ENCODE results near the gene TOPBP1.
A peak's percentile ranks its signal among the peaks of the same experiment; 100 is the strongest.

Gene TOPBP1

DNA sequence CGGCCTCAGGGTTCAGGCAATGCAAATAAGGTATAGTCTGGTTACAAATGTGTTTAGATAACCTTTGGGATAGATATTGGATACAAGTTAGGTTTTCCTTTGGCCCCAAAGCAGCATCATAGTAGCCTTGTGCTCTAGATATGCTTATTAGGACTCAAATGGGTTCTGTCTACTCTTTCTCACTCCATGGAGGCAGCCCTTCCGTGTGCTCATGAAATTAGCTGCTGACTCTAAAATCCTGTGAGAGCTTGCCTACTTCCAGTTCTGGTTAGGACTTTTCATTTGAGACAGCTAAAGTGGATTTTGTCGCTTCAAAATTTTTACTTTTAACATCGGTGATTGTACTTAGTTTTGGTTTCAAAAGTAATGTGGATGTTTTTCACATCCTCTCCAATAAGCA is 86.7 kb downstream of the TOPBP1 start:
- Histone ChIP-seq H3K27me3 (ENCODE audit: insufficient read depth, low read length) (no peaks in the 10 kb centered on the region), H3K4me3 (ENCODE audit: low read length) (peak overlapping the region; percentile 87), H3K9ac (ENCODE audit: low read depth, low read length) (peak overlapping the region; percentile 84), H3K27ac (ENCODE audit: low read length) (no peak overlapping the region), H3K4me1 (ENCODE audit: insufficient read depth, low read length) (peaks cover 4% of the 10 kb centered on the region; the same call in 1 of the 2 replicates), H3K36me3 (ENCODE audit: insufficient read depth, low read depth, low read length) (peaks cover 48% of the 10 kb centered on the region), H3K9me3 (ENCODE audit: insufficient read depth, low read depth, low read length) (no peaks in the 10 kb centered on the region)

DNA sequence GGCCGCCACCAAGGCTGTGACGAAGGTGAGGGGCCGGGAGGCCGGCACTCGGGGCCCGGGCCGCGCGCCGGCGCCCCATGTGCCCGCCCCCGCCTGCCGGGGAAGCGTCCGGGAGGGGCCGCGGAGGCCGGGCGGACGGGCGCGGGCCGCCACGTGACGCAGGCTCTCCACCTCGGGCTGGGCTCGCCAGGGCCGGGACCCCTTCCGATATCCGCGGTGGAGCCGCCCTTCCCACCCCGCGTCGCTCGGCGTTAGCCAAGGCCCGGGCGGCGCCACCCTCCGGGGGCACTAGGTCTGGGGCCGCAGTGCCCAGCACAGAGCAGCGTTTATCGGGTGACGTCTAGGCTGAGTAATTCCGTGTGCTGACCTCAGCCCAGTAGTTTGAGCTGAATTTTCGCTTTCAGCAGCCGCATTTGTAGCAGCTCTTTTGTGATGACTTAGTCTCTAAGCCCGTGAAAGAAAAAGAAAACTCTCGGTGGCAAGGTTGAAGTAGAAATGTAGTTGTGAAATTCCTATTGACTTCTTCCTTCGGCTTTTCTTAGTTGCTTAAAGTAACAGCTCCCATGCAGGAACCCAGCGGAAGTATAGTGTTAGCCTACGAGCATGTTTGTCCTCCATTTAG is 87.4 kb downstream of the TOPBP1 start:
- Histone ChIP-seq H3K27ac (ENCODE audit: low read length) (peak overlapping the region; percentile 11), H3K36me3 (ENCODE audit: insufficient read depth, low read depth, low read length) (peaks cover 44% of the 10 kb centered on the region), H3K27me3 (ENCODE audit: insufficient read depth, low read length) (no peaks in the 10 kb centered on the region), H3K9ac (ENCODE audit: low read depth, low read length) (peak overlapping the region; percentile 84), H3K4me1 (ENCODE audit: insufficient read depth, low read length) (peaks cover 4% of the 10 kb centered on the region; the same call in 1 of the 2 replicates), H3K9me3 (ENCODE audit: insufficient read depth, low read depth, low read length) (no peaks in the 10 kb centered on the region), H3K4me3 (ENCODE audit: low read length) (peak overlapping the region; percentile 87)

DNA sequence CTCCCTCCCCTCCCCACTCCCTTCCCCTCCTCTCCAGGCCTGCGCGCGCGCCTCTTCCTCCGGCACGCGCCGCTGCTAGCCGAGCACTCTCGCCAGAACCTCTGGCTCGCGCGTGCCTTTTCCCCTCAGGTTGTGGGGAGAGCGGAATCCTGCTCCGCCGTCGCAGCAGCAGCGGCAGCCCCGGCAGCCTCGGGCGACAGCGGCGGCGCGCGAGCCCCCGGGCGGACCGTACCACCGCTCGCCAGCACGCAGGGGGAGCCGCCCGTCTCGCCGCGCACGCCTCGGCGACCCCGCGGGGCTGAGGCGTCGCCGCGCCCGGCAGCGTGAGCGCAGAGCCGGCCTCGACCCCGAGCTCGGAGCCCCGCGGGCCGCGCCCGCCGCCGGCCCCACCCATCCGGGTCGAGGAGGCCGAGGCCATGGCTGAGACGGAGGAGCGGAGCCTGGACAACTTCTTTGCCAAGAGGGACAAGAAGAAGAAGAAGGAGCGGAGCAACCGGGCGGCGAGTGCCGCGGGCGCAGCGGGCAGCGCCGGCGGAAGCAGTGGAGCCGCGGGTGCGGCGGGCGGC is 88.0 kb downstream of the TOPBP1 start, which contains the start of gene CDV3:
Gene CDV3 (plus strand): TSS at position 58 of the 566 bp plus-strand sequence. CDS start 359 bp downstream, at position 417.
- peak within 1 kb of the TSS; percentile 90 for H3K27ac ChIP-seq (ENCODE audit: low read length)
- H3K36me3 ChIP-seq (ENCODE audit: insufficient read depth, low read depth, low read length): peaks cover 37% of the 10 kb centered on the region
- H3K27me3 ChIP-seq (ENCODE audit: insufficient read depth, low read length): no peaks in the 10 kb centered on the region
- no peaks in the 10 kb centered on the region for H3K9me3 ChIP-seq (ENCODE audit: insufficient read depth, low read depth, low read length)
- peaks cover 4% of the 10 kb centered on the region; the same call in 1 of the 2 replicates for H3K4me1 ChIP-seq (ENCODE audit: insufficient read depth, low read length)
- H3K4me3 ChIP-seq (ENCODE audit: low read length): peak within 1 kb of the TSS; percentile 87
- H3K9ac ChIP-seq (ENCODE audit: low read depth, low read length): peak within 1 kb of the TSS; percentile 85

DNA sequence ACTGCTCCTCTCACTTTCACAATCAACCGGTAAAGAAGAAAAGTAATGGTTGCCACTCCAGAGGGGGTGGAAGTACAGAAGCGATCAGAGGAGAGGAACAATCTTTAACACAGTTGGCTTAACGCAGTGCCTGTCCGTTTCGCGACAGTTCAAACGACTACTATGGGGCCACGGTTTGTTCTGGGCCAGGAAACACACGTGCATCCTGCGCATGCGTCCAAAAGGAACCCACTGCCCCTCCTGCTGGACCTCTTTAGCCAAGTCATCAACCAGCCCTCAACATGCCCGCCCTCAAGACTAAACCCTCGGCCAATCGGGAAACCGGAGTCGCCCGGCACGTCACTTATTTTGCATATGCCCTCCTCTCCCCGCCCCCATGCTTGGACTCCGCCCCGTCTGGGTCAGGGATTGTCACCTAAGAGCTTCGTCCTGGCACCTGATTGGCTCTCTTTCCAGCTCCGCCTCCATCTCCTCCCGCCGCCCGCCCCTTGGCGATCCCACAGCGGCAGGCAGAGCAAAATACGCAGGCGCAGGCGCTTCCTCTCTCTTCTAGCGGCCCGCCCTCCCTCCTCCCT is 88.6 kb downstream of the TOPBP1 start:
- Histone ChIP-seq H3K9me3 (ENCODE audit: insufficient read depth, low read depth, low read length) (no peaks in the 10 kb centered on the region), H3K27ac (ENCODE audit: low read length) (peak overlapping the region; percentile 90), H3K4me3 (ENCODE audit: low read length) (peak overlapping the region; percentile 69), H3K36me3 (ENCODE audit: insufficient read depth, low read depth, low read length) (peaks cover 32% of the 10 kb centered on the region), H3K27me3 (ENCODE audit: insufficient read depth, low read length) (no peaks in the 10 kb centered on the region), H3K4me1 (ENCODE audit: insufficient read depth, low read length) (peaks cover 4% of the 10 kb centered on the region; the same call in 1 of the 2 replicates), H3K9ac (ENCODE audit: low read depth, low read length) (peak overlapping the region; percentile 85; the same call in 1 of the 2 replicates)

DNA sequence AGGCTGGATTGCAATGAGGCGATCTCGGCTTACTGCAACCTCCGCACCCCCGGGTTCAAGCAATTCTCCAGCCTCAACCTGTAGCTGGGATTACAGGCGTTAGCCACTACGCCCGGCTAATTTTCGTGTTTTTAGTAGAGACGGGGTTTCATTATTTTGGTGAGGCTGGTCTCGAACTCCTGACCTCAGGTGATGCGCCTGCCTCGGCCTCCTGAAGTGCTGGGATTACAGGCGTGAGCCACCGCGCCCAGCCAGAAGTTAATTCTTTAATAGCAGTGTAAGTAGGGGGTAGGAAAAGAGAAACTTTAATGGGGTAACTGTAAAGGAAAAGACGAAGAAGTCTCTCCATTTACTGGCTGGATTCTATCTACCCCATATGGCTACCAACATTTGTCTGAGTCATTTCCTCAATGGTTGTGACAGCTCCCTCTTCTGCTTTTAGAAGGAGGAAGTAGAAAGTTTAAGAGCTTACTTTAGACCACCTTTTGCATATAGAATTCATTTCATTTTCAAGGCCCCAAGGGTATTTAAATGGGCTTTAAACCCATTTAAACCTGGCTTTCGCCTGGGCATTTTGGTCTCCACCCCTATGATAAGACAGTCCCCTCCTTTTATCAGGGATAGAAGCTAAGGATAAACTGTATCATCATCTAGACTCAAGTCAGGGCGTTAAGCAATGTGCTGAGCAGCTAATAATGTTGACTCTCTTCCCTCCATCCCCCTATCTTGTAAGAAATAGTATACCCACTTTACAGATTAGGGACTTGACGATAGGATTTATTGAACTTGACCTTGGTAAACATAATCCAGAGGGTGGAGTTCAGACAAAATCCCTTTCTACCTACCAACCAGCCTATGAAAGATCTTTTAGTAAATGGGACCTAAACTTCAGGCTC is 89.3 kb downstream of the TOPBP1 start:
- H3K27me3 ChIP-seq (ENCODE audit: insufficient read depth, low read length): no peaks in the 10 kb centered on the region
- no peaks in the 10 kb centered on the region for H3K9me3 ChIP-seq (ENCODE audit: insufficient read depth, low read depth, low read length)
- peak overlapping the region; percentile 90 for H3K27ac ChIP-seq (ENCODE audit: low read length)
- H3K9ac ChIP-seq (ENCODE audit: low read depth, low read length): peak overlapping the region; percentile 85; the same call in 1 of the 2 replicates
- H3K4me1 ChIP-seq (ENCODE audit: insufficient read depth, low read length): peaks cover 4% of the 10 kb centered on the region; the same call in 1 of the 2 replicates
- peaks cover 24% of the 10 kb centered on the region for H3K36me3 ChIP-seq (ENCODE audit: insufficient read depth, low read depth, low read length)
- H3K4me3 ChIP-seq (ENCODE audit: low read length): peak overlapping the region; percentile 63

DNA sequence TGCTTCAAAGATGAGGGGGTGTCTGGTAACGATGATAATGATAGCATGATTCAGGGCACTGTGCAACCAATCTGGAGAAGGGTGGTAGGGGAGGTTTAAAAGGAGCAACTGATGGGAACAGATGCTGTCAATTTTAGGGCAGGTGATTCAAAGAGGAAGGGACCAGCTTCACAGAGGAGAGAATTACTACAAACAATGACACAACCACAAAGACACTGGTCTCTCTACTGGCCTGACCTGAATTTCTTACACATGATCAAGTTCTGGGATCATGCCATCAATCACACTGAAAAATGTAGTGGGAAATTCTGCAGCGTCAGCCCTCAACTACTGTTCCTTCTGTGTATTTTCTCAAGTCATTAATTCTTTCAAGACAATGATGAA is 90.8 kb downstream of the TOPBP1 start:
- H3K27me3 ChIP-seq (ENCODE audit: insufficient read depth, low read length): no peaks in the 10 kb centered on the region
- peaks cover 12% of the 10 kb centered on the region for H3K36me3 ChIP-seq (ENCODE audit: insufficient read depth, low read depth, low read length)
- no peaks in the 10 kb centered on the region for H3K9me3 ChIP-seq (ENCODE audit: insufficient read depth, low read depth, low read length)
- no peak overlapping the region for H3K9ac ChIP-seq (ENCODE audit: low read depth, low read length)
- no peak overlapping the region for H3K27ac ChIP-seq (ENCODE audit: low read length)
- H3K4me1 ChIP-seq (ENCODE audit: insufficient read depth, low read length): peaks cover 4% of the 10 kb centered on the region; the same call in 1 of the 2 replicates
- no peak overlapping the region for H3K4me3 ChIP-seq (ENCODE audit: low read length)

DNA sequence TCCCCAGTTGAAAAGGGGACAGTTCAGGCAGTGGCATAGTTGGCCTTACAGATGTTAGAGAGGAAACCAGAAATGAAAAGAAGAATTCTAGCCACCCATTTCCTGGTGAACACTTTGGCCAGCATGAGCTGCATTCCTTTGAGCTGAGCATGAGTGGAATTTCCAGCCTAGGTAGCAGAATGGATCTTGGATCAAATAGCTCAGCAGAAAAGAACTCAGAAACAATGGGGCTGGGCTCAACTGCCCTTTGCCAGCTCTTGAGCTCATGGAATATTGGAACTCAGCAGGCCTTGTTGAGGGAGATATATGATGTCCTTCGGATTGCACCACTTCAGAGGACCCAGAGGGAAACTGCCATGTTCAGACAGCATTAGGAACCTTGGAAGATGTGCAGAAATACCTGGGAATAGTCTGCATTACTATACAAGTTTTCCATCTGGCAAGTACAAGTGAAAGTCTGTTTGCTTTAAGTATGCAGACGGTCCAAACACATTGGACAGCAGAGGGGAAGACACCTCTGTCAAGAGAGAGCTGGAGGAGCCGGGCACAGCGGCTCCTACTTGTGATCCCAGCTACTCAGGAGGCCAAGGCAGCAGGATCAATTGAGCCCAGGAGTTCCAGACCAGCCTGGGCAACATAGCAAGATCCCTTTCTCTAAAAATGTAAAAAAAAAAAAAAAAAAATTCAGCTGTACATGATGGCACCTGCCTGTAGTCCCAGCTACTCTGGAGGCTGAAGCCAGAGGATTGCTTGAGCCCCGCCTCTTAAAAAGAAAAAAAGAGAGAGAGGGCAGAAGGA is 91.4 kb downstream of the TOPBP1 start:
- H3K4me3 ChIP-seq (ENCODE audit: low read length): no peak overlapping the region
- H3K9me3 ChIP-seq (ENCODE audit: insufficient read depth, low read depth, low read length): no peaks in the 10 kb centered on the region
- H3K4me1 ChIP-seq (ENCODE audit: insufficient read depth, low read length): peaks cover 4% of the 10 kb centered on the region; the same call in 1 of the 2 replicates
- H3K9ac ChIP-seq (ENCODE audit: low read depth, low read length): no peak overlapping the region
- H3K27me3 ChIP-seq (ENCODE audit: insufficient read depth, low read length): no peaks in the 10 kb centered on the region
- no peak overlapping the region for H3K27ac ChIP-seq (ENCODE audit: low read length)
- peaks cover 6% of the 10 kb centered on the region for H3K36me3 ChIP-seq (ENCODE audit: insufficient read depth, low read depth, low read length)

DNA sequence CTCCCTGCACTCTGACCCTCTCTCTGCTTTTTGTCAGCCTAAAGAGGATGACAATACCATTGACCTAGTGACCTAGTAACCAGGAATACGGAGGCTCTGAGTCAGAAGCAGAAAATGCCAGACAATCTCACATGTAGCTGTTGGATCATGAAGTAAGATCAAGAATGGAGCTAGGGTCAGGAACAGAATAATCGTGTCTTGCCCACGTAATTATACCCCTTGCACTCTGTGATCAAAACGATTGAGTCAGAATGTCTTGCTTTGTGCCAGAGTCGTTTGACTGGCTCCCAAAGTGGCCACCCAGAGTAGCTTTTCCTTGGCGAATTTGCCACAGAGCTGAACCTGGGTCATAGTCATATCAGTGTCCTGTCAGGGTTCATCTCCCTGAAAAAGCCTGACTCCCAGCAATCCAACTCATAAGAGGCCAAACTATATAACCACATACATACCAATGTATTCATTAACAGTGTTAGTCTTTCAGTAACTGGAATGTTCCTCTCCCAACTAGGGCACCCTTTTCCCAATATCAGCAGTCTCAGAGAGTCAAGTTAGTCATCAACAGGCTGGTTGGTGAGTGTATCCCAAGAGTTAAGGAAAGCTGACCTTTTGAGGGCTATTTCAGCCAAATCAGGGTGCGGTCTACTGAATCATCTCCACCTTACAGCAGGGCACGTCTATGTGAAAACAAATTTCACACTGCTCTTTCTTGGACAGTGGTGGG is 93.3 kb downstream of the TOPBP1 start:
- Histone ChIP-seq H3K36me3 (ENCODE audit: insufficient read depth, low read depth, low read length) (no peaks in the 10 kb centered on the region), H3K27ac (ENCODE audit: low read length) (no peak overlapping the region)

DNA sequence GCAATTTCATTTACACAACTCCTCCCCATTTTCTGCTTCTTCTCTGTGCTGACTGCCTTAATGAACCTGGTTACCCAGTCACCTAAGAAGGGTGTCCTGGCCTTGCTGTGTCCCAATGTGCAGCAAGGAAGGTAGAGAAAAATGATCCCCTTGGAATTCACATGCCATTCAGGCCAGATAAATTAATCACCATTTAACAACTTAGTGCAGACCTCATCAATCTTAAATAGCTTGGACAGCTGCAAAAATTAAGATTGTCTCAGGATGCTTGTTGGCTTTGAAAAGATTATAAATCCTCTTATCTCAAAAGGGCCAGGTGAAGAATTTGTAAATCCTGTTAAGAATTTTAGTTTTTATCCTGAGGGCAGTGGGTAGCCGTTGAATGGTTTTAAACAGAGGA is 97.9 kb downstream of the TOPBP1 start:
- Histone ChIP-seq H3K36me3 (ENCODE audit: insufficient read depth, low read depth, low read length) (no peaks in the 10 kb centered on the region), H3K9me3 (ENCODE audit: insufficient read depth, low read depth, low read length) (no peaks in the 10 kb centered on the region), H3K9ac (ENCODE audit: low read depth, low read length) (no peak overlapping the region), H3K4me3 (ENCODE audit: low read length) (no peak overlapping the region), H3K27ac (ENCODE audit: low read length) (no peak overlapping the region), H3K4me1 (ENCODE audit: insufficient read depth, low read length) (no peaks in the 10 kb centered on the region), H3K27me3 (ENCODE audit: insufficient read depth, low read length) (no peaks in the 10 kb centered on the region)

More for the DNA sequence above, 93.3 kb downstream of the TOPBP1 start:
- no peaks in the 10 kb centered on the region for H3K27me3 ChIP-seq (ENCODE audit: insufficient read depth, low read length)
- no peaks in the 10 kb centered on the region for H3K9me3 ChIP-seq (ENCODE audit: insufficient read depth, low read depth, low read length)
- peaks cover 4% of the 10 kb centered on the region; the same call in 1 of the 2 replicates for H3K4me1 ChIP-seq (ENCODE audit: insufficient read depth, low read length)
- no peak overlapping the region for H3K9ac ChIP-seq (ENCODE audit: low read depth, low read length)
- H3K4me3 ChIP-seq (ENCODE audit: low read length): no peak overlapping the region

DNA sequence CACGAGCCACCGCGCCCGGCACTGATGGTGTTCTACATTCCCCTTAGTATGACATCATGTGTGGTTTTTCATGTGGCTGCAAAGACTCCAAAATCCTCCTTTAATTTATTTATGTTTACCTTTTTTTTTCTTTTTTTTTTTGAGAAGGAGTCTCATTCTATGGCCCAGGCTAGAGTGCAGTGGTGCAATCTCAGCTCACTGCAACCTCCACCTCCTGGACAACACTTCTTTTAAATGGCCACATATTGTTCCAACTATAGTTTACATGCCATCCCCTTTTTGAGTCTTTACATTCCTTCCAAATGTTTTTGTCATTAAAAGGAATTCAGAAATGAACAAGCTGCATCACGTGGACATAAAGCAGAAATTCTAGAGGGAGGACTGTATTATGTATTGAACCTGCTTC is 98.6 kb downstream of the TOPBP1 start:
- Histone ChIP-seq H3K4me3 (ENCODE audit: low read length) (no peak overlapping the region), H3K9me3 (ENCODE audit: insufficient read depth, low read depth, low read length) (no peaks in the 10 kb centered on the region), H3K27ac (ENCODE audit: low read length) (no peak overlapping the region)

More for the DNA sequence above, 98.6 kb downstream of the TOPBP1 start:
- H3K4me1 ChIP-seq (ENCODE audit: insufficient read depth, low read length): no peaks in the 10 kb centered on the region
- no peaks in the 10 kb centered on the region for H3K36me3 ChIP-seq (ENCODE audit: insufficient read depth, low read depth, low read length)
- H3K27me3 ChIP-seq (ENCODE audit: insufficient read depth, low read length): no peaks in the 10 kb centered on the region
- H3K9ac ChIP-seq (ENCODE audit: low read depth, low read length): no peak overlapping the region
